Uterus (tissue), 4 donors: ENCODE results near the gene ZNF786. TPM values are rescaled to one million over a fixed set of nuclear protein-coding genes. Genes with fewer than 3 reads are reported as not detected.

Experiments used
- DNase-seq, 2 donors: peaks; one replicate each; pipeline ENCODE4 v3.0.0-alpha.2; 2019 to 2020
- H3K27ac ChIP-seq, 2 donors: fragments of 200-600 bp; sonication (generic); 1 replicate in 1 of 2; 2 replicates in 1 of 2; pipeline ENCODE4 v1.5.1; 2016 to 2018
- H3K27me3 ChIP-seq, 2 donors: fragments of 200-600 bp; sonication (generic); one replicate each; pipeline ENCODE4 v1.5.1; 2018 to 2019; ENCODE audit warnings: control low read depth in 1 of 2
- H3K36me3 ChIP-seq, 2 donors: fragments of 200-600 bp; sonication (generic); one replicate each; pipeline ENCODE4 v1.5.1; 2019; ENCODE audit warnings: control low read depth in 1 of 2
- H3K4me1 ChIP-seq, 2 donors: fragments of 200-600 bp; sonication (generic); one replicate each; pipeline ENCODE4 v1.5.1; 2018 to 2019; ENCODE audit warnings: control low read depth in 1 of 2
- H3K4me3 ChIP-seq, 2 donors: fragments of 200-600 bp; sonication (generic); 1 replicate in 1 of 2; 2 replicates in 1 of 2; pipeline ENCODE4 v1.5.1; 2018 to 2019; ENCODE audit warnings: mild to moderate bottlenecking in 1 of 2
- H3K9me3 ChIP-seq, 2 donors: fragments of 200-600 bp; sonication (generic); one replicate each; pipeline ENCODE4 v1.5.1; 2019; ENCODE audit warnings: control low read depth in 1 of 2
- POLR2A ChIP-seq, 2 donors: fragments of 450-650 bp; IDR thresholded peaks; one replicate each; pipeline ENCODE4 v1.6.1; 2016; ENCODE audit warnings: antibody characterized with exemption in 2 of 2, mild to moderate bottlenecking in 1 of 2, moderate library complexity in 1 of 2
- intact Hi-C: fragments of 100-400 bp; cut with DNase I; formaldehyde crosslinking; loops from one replicate; pipeline ENCODE4 v1.15.1; 2023; ENCODE audit warnings: low total_unique reads
- total RNA-seq, 4 donors: library from RNA; depleted of rRNA in 3 of 4; stranded (reverse); fragments of >200 nt in 3 of 4; gene quantifications; one replicate each; pipeline versions ENCODE4 v1.1.0 to v1.2.4, GENCODE V29; 2014 to 2023
- TF ChIP-seq, protein P1 (sequence below), 4 experiments: fragments of 200-600 bp in 2 of 4; fragments of 450-650 bp in 2 of 4; sonication (generic) in 2 of 4; IDR thresholded peaks; one replicate each; pipeline ENCODE4 v1.5.1; 2016 to 2019; ENCODE audit warnings: antibody characterized with exemption in 4 of 4, mild to moderate bottlenecking in 2 of 4, moderate library complexity in 1 of 4
- donor health status: DM: yes; HTN: yes; CAD: no.

The ZNF786 gene, protein sequence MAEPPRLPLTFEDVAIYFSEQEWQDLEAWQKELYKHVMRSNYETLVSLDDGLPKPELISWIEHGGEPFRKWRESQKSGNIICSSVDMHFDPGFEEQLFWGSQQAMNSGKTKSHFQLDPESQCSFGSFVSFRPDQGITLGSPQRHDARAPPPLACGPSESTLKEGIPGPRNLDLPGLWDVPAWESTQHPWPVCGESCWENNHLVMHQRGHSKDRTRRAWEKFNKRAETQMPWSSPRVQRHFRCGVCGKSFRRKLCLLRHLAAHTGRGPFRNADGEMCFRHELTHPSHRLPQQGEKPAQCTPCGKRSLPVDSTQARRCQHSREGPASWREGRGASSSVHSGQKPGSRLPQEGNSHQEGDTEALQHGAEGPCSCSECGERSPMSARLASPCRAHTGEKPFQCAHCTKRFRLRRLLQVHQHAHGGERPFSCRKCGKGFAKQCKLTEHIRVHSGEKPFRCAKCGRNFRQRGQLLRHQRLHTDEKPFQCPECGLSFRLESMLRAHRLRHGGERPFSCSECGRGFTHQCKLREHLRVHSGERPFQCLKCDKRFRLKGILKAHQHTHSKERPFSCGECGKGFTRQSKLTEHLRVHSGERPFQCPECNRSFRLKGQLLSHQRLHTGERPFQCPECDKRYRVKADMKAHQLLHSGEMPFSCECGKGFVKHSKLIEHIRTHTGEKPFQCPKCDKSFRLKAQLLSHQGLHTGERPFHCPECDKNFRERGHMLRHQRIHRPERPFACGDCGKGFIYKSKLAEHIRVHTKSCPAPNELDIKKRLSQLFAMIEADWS
- total RNA-seq = 10 to 100 TPM in 2 of 4 donors, 1 to 10 TPM in 2; 3.6 to 13.7 (median 9.7) TPM

DNA sequence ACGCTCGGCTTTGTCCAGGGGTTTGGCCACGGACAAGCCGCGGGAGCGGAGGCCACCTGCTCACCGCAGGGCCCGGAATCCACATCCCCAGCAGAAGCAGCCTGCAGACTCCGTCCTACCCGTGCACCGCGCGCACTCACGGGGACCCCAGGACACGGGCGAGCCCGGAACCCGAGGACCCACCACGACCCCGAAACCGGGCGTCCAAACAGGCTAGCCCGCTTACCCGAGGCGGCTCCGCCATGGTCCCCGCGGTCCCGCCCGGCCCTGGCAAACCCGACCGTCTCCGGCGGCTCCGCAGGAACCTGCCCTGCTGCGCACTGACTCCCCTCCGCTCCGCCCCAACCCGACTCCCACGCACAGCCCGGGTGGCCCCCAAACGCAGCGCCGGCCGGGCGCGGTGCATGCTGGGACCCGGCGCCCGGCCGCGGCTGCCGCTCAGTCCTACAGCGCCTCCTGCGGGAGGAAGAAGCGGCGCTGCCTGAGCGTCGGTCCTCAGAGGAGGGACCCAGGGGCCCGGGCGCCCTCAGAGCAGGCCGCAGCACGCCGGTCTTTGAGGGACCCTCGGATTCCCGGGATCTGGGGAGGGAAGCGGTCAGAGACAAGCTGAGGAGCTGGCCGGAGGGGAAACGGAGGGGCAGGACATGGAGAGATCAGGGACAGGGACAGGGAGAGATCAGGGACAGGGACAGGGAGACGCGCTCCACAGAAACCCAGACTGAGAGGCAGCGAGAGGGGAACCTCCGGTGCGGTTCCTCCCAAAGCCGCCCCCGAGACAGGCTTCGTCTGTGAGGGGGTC is at the start of gene ZNF786:
Gene ZNF786 (minus strand): TSS at position 322 of the 799 bp plus-strand sequence. CDS start 78 bp downstream, at position 244.
- peak; percentile 34 to 90 for TF ChIP-seq POLR2A (IDR thresholded peaks at IDR 0.05)
- TF ChIP-seq, protein P1, sequence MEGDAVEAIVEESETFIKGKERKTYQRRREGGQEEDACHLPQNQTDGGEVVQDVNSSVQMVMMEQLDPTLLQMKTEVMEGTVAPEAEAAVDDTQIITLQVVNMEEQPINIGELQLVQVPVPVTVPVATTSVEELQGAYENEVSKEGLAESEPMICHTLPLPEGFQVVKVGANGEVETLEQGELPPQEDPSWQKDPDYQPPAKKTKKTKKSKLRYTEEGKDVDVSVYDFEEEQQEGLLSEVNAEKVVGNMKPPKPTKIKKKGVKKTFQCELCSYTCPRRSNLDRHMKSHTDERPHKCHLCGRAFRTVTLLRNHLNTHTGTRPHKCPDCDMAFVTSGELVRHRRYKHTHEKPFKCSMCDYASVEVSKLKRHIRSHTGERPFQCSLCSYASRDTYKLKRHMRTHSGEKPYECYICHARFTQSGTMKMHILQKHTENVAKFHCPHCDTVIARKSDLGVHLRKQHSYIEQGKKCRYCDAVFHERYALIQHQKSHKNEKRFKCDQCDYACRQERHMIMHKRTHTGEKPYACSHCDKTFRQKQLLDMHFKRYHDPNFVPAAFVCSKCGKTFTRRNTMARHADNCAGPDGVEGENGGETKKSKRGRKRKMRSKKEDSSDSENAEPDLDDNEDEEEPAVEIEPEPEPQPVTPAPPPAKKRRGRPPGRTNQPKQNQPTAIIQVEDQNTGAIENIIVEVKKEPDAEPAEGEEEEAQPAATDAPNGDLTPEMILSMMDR (IDR thresholded peaks at IDR 0.05) = peak; percentile 85 to 98 (median 97)
- H3K36me3 ChIP-seq = no peaks in the 10 kb centered on the region
- peak within 1 kb of the TSS; percentile 96 to 98 for H3K27ac ChIP-seq
- DNase-seq = peak; percentile 88 to 94
- no peaks in the 10 kb centered on the region for H3K27me3 ChIP-seq
- intact Hi-C loops = loop anchor here (10.0 kb wide), 1 partner anchor 86 kb away; no protein-coding TSS in a partner anchor
- H3K9me3 ChIP-seq = no peaks in the 10 kb centered on the region
- H3K4me1 ChIP-seq = no peaks in the 10 kb centered on the region
- H3K4me3 ChIP-seq = peak within 1 kb of the TSS; percentile 83 to 86

DNA sequence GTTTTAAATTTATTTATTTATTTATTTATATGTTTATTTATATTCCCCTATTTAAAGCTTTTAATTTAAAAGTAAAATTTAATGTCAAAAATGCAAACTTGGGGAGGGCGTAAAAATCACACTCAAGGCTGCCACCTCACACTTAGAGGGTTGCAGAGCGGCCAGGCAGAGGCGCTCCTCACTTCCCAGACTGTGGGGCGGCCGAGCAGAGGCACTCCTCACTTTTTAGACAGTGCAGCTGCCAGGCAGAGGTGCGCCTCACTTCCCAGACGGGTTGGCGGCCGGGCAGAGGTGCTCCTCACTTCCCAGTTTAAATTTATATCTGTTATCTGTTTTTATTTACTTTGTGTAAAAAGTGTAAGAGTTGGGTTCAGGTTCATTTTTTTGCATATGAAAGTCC is 45.6 kb upstream of the ZNF786 start:
- Histone ChIP-seq H3K4me1 (no peaks in the 10 kb centered on the region), H3K9me3 (no peaks in the 10 kb centered on the region), H3K27me3 (no peaks in the 10 kb centered on the region), H3K36me3 (no peaks in the 10 kb centered on the region), H3K4me3 (no peak overlapping the region), H3K27ac (no peak overlapping the region)
- TF ChIP-seq, protein P1 (IDR thresholded peaks at IDR 0.05) = no peak
- no peak for DNase-seq
- intact Hi-C loops = no loop called here

DNA sequence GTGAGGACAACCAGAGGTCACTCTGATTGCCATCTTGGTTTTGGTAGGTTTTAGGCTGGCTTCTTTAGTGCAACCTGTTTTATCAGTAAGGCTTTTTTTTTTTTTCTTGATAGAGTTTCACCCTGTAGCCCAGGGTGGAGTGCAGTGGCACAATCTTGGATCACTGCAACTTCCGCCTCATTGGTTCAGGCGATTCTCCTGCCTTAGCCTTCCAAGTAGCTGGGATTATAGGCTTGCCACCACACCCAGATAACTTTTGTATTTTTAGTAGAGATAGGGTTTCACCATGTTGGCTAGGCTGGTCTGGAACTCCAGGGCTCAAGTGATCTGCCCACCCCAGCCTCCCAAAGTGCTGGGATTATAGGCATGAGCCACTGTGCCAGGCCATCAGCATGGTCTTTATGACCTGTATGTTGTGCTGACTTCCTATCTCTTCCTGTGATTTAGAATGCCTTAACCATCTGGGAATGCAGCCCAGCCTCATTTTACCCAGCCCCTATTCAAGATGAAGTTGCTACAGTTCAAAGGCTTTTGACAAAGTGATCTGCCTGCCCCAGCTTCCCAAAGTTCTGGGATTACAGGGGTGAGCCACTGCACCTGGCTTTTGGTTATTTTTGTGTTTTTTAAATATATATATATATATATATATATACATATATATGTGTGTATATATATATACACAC is 42.7 kb upstream of the ZNF786 start:
- intact Hi-C loops = no loop called here
- H3K27me3 ChIP-seq = no peaks in the 10 kb centered on the region
- H3K36me3 ChIP-seq = no peaks in the 10 kb centered on the region
- H3K4me3 ChIP-seq = no peak overlapping the region
- no peak for TF ChIP-seq POLR2A (IDR thresholded peaks at IDR 0.05)
- TF ChIP-seq, protein P1 (IDR thresholded peaks at IDR 0.05) = no peak
- H3K4me1 ChIP-seq = no peaks in the 10 kb centered on the region
- DNase-seq = no peak
- H3K27ac ChIP-seq = no peak overlapping the region
- H3K9me3 ChIP-seq = no peaks in the 10 kb centered on the region

DNA sequence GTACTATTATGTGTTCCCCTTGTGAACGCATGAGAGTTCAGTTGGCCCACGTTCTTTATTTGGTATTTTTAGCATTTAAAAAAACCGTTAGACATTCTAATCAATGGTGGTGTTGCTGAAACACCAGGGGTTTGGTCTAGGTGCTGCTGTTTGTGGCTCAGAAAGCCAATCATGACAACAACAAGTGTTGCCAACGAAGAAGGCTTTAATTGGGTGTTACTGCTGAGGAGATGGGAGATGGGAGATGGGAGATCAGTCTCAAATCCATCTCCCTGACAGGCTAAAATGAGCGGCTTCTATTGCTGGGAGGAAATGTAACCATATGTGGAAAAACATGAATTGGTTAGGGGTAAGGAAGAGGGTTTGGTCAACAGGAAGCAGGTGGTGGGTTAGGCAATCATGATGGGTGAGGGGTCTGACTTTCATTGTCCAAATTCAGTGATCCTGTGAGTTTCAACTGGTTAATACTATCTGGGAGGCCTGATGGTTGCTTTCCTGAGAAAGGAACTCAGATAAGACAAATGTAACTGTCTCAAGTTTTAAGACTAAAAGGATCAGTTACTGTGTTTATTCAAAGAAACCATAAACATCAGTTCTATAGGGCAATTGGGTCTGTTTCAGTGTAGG is 40.2 kb upstream of the ZNF786 start:
- intact Hi-C loops = no loop called here
- Histone ChIP-seq H3K27ac (no peak overlapping the region), H3K36me3 (no peaks in the 10 kb centered on the region), H3K4me3 (no peak overlapping the region), H3K4me1 (no peaks in the 10 kb centered on the region), H3K27me3 (no peaks in the 10 kb centered on the region), H3K9me3 (no peaks in the 10 kb centered on the region)
- DNase-seq = no peak
- TF ChIP-seq POLR2A (IDR thresholded peaks at IDR 0.05) = no peak
- TF ChIP-seq, protein P1 (IDR thresholded peaks at IDR 0.05) = no peak
